ENCODE results near the gene LCK.

DNA sequence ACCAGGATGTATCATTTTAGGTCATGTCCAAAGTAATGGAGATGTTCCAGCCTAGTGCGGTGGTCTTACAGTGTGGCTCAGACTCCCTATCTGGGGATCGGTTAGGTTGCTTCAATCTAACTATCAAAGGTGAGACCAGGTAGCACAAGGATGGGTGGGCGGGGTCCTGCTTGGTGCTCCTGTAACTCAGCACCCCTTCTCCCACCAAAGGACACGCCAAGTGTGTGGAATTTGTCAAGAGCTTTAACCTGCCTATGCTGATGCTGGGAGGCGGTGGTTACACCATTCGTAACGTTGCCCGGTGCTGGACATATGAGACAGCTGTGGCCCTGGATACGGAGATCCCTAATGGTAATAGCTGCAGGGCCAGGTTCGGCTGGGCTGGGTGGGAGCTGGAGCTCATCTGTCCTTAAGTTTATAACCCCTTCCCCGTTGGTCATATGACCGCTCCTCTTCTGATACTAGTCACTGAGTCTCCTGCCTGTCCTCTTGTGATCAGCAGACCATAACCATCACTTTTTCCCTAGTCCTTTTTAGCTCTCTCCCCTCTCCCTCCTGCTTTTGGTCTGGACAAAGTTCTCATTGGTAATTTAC, 79.6 kb downstream of the LCK start:
- TF ChIP-seq SMC3 (IDR thresholded peaks at IDR 0.05; ENCODE audit: low read depth, low read length) (no peak), EZH2phosphoT487 (IDR thresholded peaks at IDR 0.05; ENCODE audit: borderline replicate concordance, low read depth) (no peak), RAD21 (IDR thresholded peaks at IDR 0.05; ENCODE audit: low read length) (no peak)
- TF ChIP-seq, protein P1, sequence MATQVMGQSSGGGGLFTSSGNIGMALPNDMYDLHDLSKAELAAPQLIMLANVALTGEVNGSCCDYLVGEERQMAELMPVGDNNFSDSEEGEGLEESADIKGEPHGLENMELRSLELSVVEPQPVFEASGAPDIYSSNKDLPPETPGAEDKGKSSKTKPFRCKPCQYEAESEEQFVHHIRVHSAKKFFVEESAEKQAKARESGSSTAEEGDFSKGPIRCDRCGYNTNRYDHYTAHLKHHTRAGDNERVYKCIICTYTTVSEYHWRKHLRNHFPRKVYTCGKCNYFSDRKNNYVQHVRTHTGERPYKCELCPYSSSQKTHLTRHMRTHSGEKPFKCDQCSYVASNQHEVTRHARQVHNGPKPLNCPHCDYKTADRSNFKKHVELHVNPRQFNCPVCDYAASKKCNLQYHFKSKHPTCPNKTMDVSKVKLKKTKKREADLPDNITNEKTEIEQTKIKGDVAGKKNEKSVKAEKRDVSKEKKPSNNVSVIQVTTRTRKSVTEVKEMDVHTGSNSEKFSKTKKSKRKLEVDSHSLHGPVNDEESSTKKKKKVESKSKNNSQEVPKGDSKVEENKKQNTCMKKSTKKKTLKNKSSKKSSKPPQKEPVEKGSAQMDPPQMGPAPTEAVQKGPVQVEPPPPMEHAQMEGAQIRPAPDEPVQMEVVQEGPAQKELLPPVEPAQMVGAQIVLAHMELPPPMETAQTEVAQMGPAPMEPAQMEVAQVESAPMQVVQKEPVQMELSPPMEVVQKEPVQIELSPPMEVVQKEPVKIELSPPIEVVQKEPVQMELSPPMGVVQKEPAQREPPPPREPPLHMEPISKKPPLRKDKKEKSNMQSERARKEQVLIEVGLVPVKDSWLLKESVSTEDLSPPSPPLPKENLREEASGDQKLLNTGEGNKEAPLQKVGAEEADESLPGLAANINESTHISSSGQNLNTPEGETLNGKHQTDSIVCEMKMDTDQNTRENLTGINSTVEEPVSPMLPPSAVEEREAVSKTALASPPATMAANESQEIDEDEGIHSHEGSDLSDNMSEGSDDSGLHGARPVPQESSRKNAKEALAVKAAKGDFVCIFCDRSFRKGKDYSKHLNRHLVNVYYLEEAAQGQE (IDR thresholded peaks at IDR 0.05; ENCODE audit: low read depth, low read length), result no peak
- TF ChIP-seq, protein P2, sequence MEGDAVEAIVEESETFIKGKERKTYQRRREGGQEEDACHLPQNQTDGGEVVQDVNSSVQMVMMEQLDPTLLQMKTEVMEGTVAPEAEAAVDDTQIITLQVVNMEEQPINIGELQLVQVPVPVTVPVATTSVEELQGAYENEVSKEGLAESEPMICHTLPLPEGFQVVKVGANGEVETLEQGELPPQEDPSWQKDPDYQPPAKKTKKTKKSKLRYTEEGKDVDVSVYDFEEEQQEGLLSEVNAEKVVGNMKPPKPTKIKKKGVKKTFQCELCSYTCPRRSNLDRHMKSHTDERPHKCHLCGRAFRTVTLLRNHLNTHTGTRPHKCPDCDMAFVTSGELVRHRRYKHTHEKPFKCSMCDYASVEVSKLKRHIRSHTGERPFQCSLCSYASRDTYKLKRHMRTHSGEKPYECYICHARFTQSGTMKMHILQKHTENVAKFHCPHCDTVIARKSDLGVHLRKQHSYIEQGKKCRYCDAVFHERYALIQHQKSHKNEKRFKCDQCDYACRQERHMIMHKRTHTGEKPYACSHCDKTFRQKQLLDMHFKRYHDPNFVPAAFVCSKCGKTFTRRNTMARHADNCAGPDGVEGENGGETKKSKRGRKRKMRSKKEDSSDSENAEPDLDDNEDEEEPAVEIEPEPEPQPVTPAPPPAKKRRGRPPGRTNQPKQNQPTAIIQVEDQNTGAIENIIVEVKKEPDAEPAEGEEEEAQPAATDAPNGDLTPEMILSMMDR (IDR thresholded peaks at IDR 0.05), result no peak
- TF ChIP-seq, protein P3, sequence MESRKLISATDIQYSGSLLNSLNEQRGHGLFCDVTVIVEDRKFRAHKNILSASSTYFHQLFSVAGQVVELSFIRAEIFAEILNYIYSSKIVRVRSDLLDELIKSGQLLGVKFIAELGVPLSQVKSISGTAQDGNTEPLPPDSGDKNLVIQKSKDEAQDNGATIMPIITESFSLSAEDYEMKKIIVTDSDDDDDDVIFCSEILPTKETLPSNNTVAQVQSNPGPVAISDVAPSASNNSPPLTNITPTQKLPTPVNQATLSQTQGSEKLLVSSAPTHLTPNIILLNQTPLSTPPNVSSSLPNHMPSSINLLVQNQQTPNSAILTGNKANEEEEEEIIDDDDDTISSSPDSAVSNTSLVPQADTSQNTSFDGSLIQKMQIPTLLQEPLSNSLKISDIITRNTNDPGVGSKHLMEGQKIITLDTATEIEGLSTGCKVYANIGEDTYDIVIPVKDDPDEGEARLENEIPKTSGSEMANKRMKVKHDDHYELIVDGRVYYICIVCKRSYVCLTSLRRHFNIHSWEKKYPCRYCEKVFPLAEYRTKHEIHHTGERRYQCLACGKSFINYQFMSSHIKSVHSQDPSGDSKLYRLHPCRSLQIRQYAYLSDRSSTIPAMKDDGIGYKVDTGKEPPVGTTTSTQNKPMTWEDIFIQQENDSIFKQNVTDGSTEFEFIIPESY (IDR thresholded peaks at IDR 0.05; ENCODE audit: borderline replicate concordance, low read depth), result no peak
- TF ChIP-seq, protein P4, sequence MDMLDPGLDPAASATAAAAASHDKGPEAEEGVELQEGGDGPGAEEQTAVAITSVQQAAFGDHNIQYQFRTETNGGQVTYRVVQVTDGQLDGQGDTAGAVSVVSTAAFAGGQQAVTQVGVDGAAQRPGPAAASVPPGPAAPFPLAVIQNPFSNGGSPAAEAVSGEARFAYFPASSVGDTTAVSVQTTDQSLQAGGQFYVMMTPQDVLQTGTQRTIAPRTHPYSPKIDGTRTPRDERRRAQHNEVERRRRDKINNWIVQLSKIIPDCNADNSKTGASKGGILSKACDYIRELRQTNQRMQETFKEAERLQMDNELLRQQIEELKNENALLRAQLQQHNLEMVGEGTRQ (IDR thresholded peaks at IDR 0.05; ENCODE audit: borderline replicate concordance, low read depth, low read length), result no peak
- TF ChIP-seq, protein P5, sequence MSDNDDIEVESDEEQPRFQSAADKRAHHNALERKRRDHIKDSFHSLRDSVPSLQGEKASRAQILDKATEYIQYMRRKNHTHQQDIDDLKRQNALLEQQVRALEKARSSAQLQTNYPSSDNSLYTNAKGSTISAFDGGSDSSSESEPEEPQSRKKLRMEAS (IDR thresholded peaks at IDR 0.05; ENCODE audit: low read depth), result no peak

Measured in SK-N-SH (cell line).